ENCODE data around the gene MEF2D.
A peak's percentile ranks its signal among the peaks of the same experiment; 100 is the strongest.

Gene MEF2D

GRCh38 chr1:156524481-156524869 lies 23.9 kb upstream of the MEF2D start:
- DNase-seq (ENCODE audit: low spot score), result no peak

- no peak for DNase-seq (ENCODE audit: low spot score)
These were observed 23.4 kb upstream of the MEF2D start for GRCh38 chr1:156523801-156524480.

GRCh38 chr1:156522443-156522970 lies 21.9 kb upstream of the MEF2D start:
- no peak for DNase-seq (ENCODE audit: low spot score)

GRCh38 chr1:156517748-156518147 lies 17.2 kb upstream of the MEF2D start:
- DNase-seq (ENCODE audit: low spot score), result no peak

GRCh38 chr1:156516821-156517220 lies 16.2 kb upstream of the MEF2D start:
- no peak for DNase-seq (ENCODE audit: low spot score)

- DNase-seq (ENCODE audit: low spot score), result no peak
These were observed 15.4 kb upstream of the MEF2D start for GRCh38 chr1:156515956-156516355.

GRCh38 chr1:156513185-156513584 lies 12.6 kb upstream of the MEF2D start:
- no peak for DNase-seq (ENCODE audit: low spot score)

- no peak for DNase-seq (ENCODE audit: low spot score)
These were observed 11.1 kb upstream of the MEF2D start for GRCh38 chr1:156511644-156512043.

GRCh38 chr1:156510709-156511108 lies 10.1 kb upstream of the MEF2D start:
- DNase-seq (ENCODE audit: low spot score), result peak; percentile 90

GRCh38 chr1:156509424-156510034 lies 9.0 kb upstream of the MEF2D start:
- DNase-seq (ENCODE audit: low spot score), result no peak

- DNase-seq (ENCODE audit: low spot score), result no peak
These were observed 8.3 kb upstream of the MEF2D start for GRCh38 chr1:156508955-156509234.

GRCh38 chr1:156508205-156508954 lies 7.8 kb upstream of the MEF2D start:
- peak; percentile 56 for DNase-seq (ENCODE audit: low spot score)

- no peak for DNase-seq (ENCODE audit: low spot score)
These were observed 5.9 kb upstream of the MEF2D start for GRCh38 chr1:156506450-156506849.

- no peak for DNase-seq (ENCODE audit: low spot score)
These were observed 5.2 kb upstream of the MEF2D start for GRCh38 chr1:156505679-156506298.

GRCh38 chr1:156504821-156505678 lies 4.5 kb upstream of the MEF2D start:
- DNase-seq (ENCODE audit: low spot score), result peak; percentile 95

GRCh38 chr1:156504438-156504813 lies 3.9 kb upstream of the MEF2D start:
- no peak for DNase-seq (ENCODE audit: low spot score)

- DNase-seq (ENCODE audit: low spot score), result no peak
These were observed 3.3 kb upstream of the MEF2D start for GRCh38 chr1:156503698-156504437.

GRCh38 chr1:156502894-156503697 lies 2.5 kb upstream of the MEF2D start:
- peak; percentile 83 for DNase-seq (ENCODE audit: low spot score)

GRCh38 chr1:156502391-156502893 lies 1.9 kb upstream of the MEF2D start:
- no peak for DNase-seq (ENCODE audit: low spot score)
